IMR-90 (cell line): ENCODE results near the gene TAAR8. TPM values are rescaled to one million over a fixed set of nuclear protein-coding genes. Genes with fewer than 3 reads are reported as not detected.

ENCODE experiments used
- ATAC-seq: fragments of 200-7000 bp; cut with Tn5 transposase; 2 replicates; pipeline ENCODE4 v1.9.1; 2020; ENCODE audit warnings: low read depth, mild to moderate bottlenecking, moderate library complexity
- BruUV-seq: library from RNA; stranded (reverse); fragments of 400-500 nt; replicated peaks from 2 replicates; lab custom pipeline; 2021; lab: Mats Ljungman, UMichigan
- CTCF ChIA-PET: fragments of 300-600 bp; formaldehyde crosslinking; extraction: SDS; loops from one replicate; lab custom pipeline; 2021; ENCODE audit warnings: antibody characterized with exemption; lab: Yijun Ruan, JAX
- POLR2A ChIA-PET: fragments of 300-600 bp; sonication (Branson Sonifier 250); formaldehyde crosslinking; loops from one replicate; lab custom pipeline; 2022; ENCODE audit warnings: antibody characterized with exemption; ENCODE audit not compliant: unreplicated experiment; lab: Charles Lee
- DNase-seq: peaks from one replicate; pipeline ENCODE4 v3.0.0; 2013
- H2AFZ ChIP-seq: replicated peaks from 2 replicates; pipeline ENCODE3; 2013; ENCODE audit warnings: low read length, mild to moderate bottlenecking; ENCODE audit not compliant: poor library complexity
- H2AK5ac ChIP-seq: 2 replicates; pipeline ENCODE4 v1.6.1; 2013; ENCODE audit warnings: low read depth, low read length, inconsistent platforms
- H2AK9ac ChIP-seq: replicated peaks from 2 replicates; pipeline ENCODE3; 2013; ENCODE audit warnings: mild to moderate bottlenecking, low read depth, low read length, moderate library complexity; ENCODE audit not compliant: poor library complexity
- H2BK120ac ChIP-seq: 2 replicates; pipeline ENCODE4 v1.6.1; 2013; ENCODE audit warnings: low read depth, low read length, inconsistent platforms
- H2BK15ac ChIP-seq: 3 replicates; pipeline ENCODE4 v1.6.1; 2013; ENCODE audit warnings: low read depth, low read length, inconsistent platforms
- H2BK20ac ChIP-seq: 2 replicates; pipeline ENCODE4 v1.6.1; 2013; ENCODE audit warnings: low read depth, mild to moderate bottlenecking, inconsistent platforms, low read length, moderate library complexity
- H2BK5ac ChIP-seq: 2 replicates; pipeline ENCODE4 v1.6.1; 2013; ENCODE audit warnings: mild to moderate bottlenecking, low read depth, low read length, inconsistent platforms; ENCODE audit not compliant: poor library complexity, severe bottlenecking
- H3K14ac ChIP-seq: replicated peaks from 2 replicates; pipeline ENCODE4 v1.6.1; 2013; ENCODE audit warnings: low read depth, low read length, inconsistent platforms
- H3K18ac ChIP-seq: 2 replicates; pipeline ENCODE4 v1.6.1; 2013; ENCODE audit warnings: low read depth, low read length, control low read depth
- H3K23ac ChIP-seq: 2 replicates; pipeline ENCODE4 v1.6.1; 2013; ENCODE audit warnings: low read depth, low read length, inconsistent platforms
- H3K27ac ChIP-seq: 2 replicates; pipeline ENCODE4 v1.5.1; 2013; ENCODE audit warnings: mild to moderate bottlenecking, control low read depth, low read length; ENCODE audit not compliant: insufficient read depth
- H3K27me3 ChIP-seq: 2 replicates; pipeline ENCODE4 v1.6.1; 2013; ENCODE audit warnings: low read length; ENCODE audit not compliant: control insufficient read depth, insufficient read depth
- H3K36me3 ChIP-seq: 2 replicates; pipeline ENCODE4 v1.6.1; 2013; ENCODE audit warnings: low read length, mixed read lengths; ENCODE audit not compliant: control insufficient read depth, insufficient read depth
- H3K4ac ChIP-seq: 2 replicates; pipeline ENCODE4 v1.6.1; 2013; ENCODE audit warnings: low read depth, low read length, inconsistent platforms
- H3K4me1 ChIP-seq: 2 replicates; pipeline ENCODE4 v1.6.1; 2013; ENCODE audit warnings: low read length, mixed read lengths; ENCODE audit not compliant: control insufficient read depth, insufficient read depth
- H3K4me2 ChIP-seq: 2 replicates; pipeline ENCODE4 v1.6.1; 2013; ENCODE audit warnings: low read depth, mild to moderate bottlenecking, control low read depth, low read length, moderate library complexity
- H3K4me3 ChIP-seq: 2 replicates; pipeline ENCODE4 v1.5.1; 2013; ENCODE audit warnings: low read depth, mild to moderate bottlenecking, control low read depth, low read length, moderate library complexity; ENCODE audit not compliant: insufficient read depth
- H3K56ac ChIP-seq: 2 replicates; pipeline ENCODE4 v1.6.1; 2013; ENCODE audit warnings: low read length, inconsistent platforms; ENCODE audit not compliant: insufficient read depth; ENCODE audit errors: extremely low read depth
- H3K79me1 ChIP-seq, 2 experiments: 2 replicates each; pipeline ENCODE4 v1.6.1; 2013; ENCODE audit warnings: low read length in 2 of 2, inconsistent platforms in 1 of 2, low read depth in 1 of 2
- H3K9ac ChIP-seq: 2 replicates; pipeline ENCODE4 v1.6.1; 2013; ENCODE audit warnings: low read depth, low read length, control low read depth
- H3K9me1 ChIP-seq: 2 replicates; pipeline ENCODE4 v1.6.1; 2013; ENCODE audit warnings: low read length, inconsistent platforms; ENCODE audit not compliant: insufficient read depth
- H3K9me3 ChIP-seq: 2 replicates; pipeline ENCODE4 v1.6.1; 2013; ENCODE audit warnings: low read length; ENCODE audit not compliant: control insufficient read depth, insufficient read depth
- H4K20me1 ChIP-seq: 2 replicates; pipeline ENCODE4 v1.6.1; 2013; ENCODE audit warnings: low read length, inconsistent platforms; ENCODE audit not compliant: insufficient read depth
- H4K5ac ChIP-seq: 2 replicates; pipeline ENCODE4 v1.6.1; 2013; ENCODE audit warnings: mild to moderate bottlenecking, low read depth, low read length, control low read depth
- H4K8ac ChIP-seq, 2 experiments: 2 replicates each; pipeline ENCODE4 v1.6.1; 2013; ENCODE audit warnings: low read depth in 2 of 2, low read length in 2 of 2, control low read depth in 1 of 2, inconsistent platforms in 1 of 2
- H4K91ac ChIP-seq: 2 replicates; pipeline ENCODE4 v1.6.1; 2013; ENCODE audit warnings: low read depth, low read length, inconsistent platforms; ENCODE audit not compliant: insufficient read depth
- BHLHE40 ChIP-seq: fragments of 150-350 bp; IDR thresholded peaks from 2 replicates; pipeline ENCODE4 v1.6.1; 2016; ENCODE audit warnings: mild to moderate bottlenecking, low read depth, low read length
- CEBPB ChIP-seq: IDR thresholded peaks from 2 replicates; pipeline ENCODE4 v1.6.1; 2012; ENCODE audit warnings: low read depth, low read length, improper control_type of control experiment
- CHD1 ChIP-seq: IDR thresholded peaks from 2 replicates; pipeline ENCODE4 v1.6.1; 2012; ENCODE audit warnings: low read depth, low read length, improper control_type of control experiment
- FOS ChIP-seq: fragments of 150-350 bp; IDR thresholded peaks from 2 replicates; pipeline ENCODE4 v1.6.1; 2016; ENCODE audit warnings: low read depth, low read length
- MAFK ChIP-seq: IDR thresholded peaks from 2 replicates; pipeline ENCODE4 v1.6.1; 2012; ENCODE audit warnings: low read depth, low read length, improper control_type of control experiment
- MAZ ChIP-seq: IDR thresholded peaks from 2 replicates; pipeline ENCODE4 v1.6.1; 2012; ENCODE audit warnings: low read depth, mild to moderate bottlenecking, low read length, improper control_type of control experiment, moderate library complexity, borderline replicate concordance
- MXI1 ChIP-seq: IDR thresholded peaks from 2 replicates; pipeline ENCODE4 v1.6.1; 2012; ENCODE audit warnings: low read depth, mild to moderate bottlenecking, low read length, moderate library complexity, borderline replicate concordance
- NFE2L2 ChIP-seq: fragments of 150-350 bp; IDR thresholded peaks from 2 replicates; pipeline ENCODE4 v1.6.1; 2016; ENCODE audit warnings: low read depth, mild to moderate bottlenecking, low read length
- POLR2A ChIP-seq: IDR thresholded peaks from 2 replicates; pipeline ENCODE4 v1.6.1; 2012; ENCODE audit warnings: mild to moderate bottlenecking, low read depth, low read length
- RAD21 ChIP-seq: IDR thresholded peaks from 2 replicates; pipeline ENCODE4 v1.6.1; 2012; ENCODE audit warnings: low read length, improper control_type of control experiment
- RCOR1 ChIP-seq: IDR thresholded peaks from 2 replicates; pipeline ENCODE4 v1.6.1; 2012; ENCODE audit warnings: mild to moderate bottlenecking, low read length, improper control_type of control experiment; ENCODE audit not compliant: insufficient replicate concordance
- RFX5 ChIP-seq: IDR thresholded peaks from 2 replicates; pipeline ENCODE4 v1.8.0; 2012; ENCODE audit warnings: low read depth, mild to moderate bottlenecking, low read length, moderate library complexity
- SMC3 ChIP-seq: fragments of 150-350 bp; IDR thresholded peaks from 2 replicates; pipeline ENCODE4 v1.6.1; 2016; ENCODE audit warnings: low read depth, mild to moderate bottlenecking, antibody characterized with exemption, low read length, moderate library complexity
- WGBS, 2 experiments: methylation state at CpG; one replicate each; pipeline versions ENCODE4 v1.1.5 to v1.1.7; 2013; ENCODE audit warnings: missing lambda C conversion rate in 2 of 2; ENCODE audit not compliant: insufficient read length in 1 of 2; ENCODE audit errors: extremely low coverage in 2 of 2; 5-methylcytosine and 5-hydroxymethylcytosine counted together
- dilution Hi-C: fragments of 300-500 bp; cut with HindIII; formaldehyde crosslinking; loops from one replicate; pipeline ENCODE4 v1.14.3; 2018; ENCODE audit warnings: low sequenced_read_pairs; ENCODE audit not compliant: unreplicated experiment
- in situ Hi-C: fragments of 300-500 bp; cut with MboI; formaldehyde crosslinking; loops from 3 replicates; pipeline ENCODE4 v1.14.3; 2019; ENCODE audit warnings: low sequenced_read_pairs, inconsistent platforms, mixed read lengths
- intact Hi-C: fragments of 100-400 bp; cut with micrococcal nuclease; formaldehyde crosslinking; loops from 2 replicates; pipeline ENCODE4 v1.10.0; 2022
- polyA plus RNA-seq, 3 experiments: library from polyadenylated mRNA; depleted of rRNA; stranded (reverse); fragments of >200 nt; gene quantifications; 2 replicates each; pipeline ENCODE4 v1.2.3, GENCODE V29; 2012; ENCODE audit warnings: low replicate concordance in 1 of 3
- total RNA-seq: library from RNA; depleted of rRNA; stranded (reverse); fragments of >200 nt; gene quantifications from 2 replicates; pipeline ENCODE4 v1.2.3, GENCODE V29; 2012
- TF ChIP-seq, protein P1 (sequence below): fragments of 150-350 bp; IDR thresholded peaks from 2 replicates; pipeline ENCODE4 v1.6.1; 2017; ENCODE audit warnings: mild to moderate bottlenecking, antibody characterized with exemption, low read length, low read depth
- TF ChIP-seq, protein P2 (sequence below): fragments of 150-350 bp; IDR thresholded peaks from 2 replicates; pipeline ENCODE4 v1.6.1; 2016; ENCODE audit warnings: low read depth, mild to moderate bottlenecking, low read length, moderate library complexity, borderline replicate concordance
- TF ChIP-seq, protein P3 (sequence below): conservative IDR thresholded peaks from 2 replicates; pipeline ENCODE4 v1.5.1; 2012; ENCODE audit warnings: mild to moderate bottlenecking, low read depth, low read length, improper control_type of control experiment

TAAR8 gene
- total and polyA plus RNA-seq, 2 of the 4 experiments (the other 2 are of a cell fraction), result not detected

DNA sequence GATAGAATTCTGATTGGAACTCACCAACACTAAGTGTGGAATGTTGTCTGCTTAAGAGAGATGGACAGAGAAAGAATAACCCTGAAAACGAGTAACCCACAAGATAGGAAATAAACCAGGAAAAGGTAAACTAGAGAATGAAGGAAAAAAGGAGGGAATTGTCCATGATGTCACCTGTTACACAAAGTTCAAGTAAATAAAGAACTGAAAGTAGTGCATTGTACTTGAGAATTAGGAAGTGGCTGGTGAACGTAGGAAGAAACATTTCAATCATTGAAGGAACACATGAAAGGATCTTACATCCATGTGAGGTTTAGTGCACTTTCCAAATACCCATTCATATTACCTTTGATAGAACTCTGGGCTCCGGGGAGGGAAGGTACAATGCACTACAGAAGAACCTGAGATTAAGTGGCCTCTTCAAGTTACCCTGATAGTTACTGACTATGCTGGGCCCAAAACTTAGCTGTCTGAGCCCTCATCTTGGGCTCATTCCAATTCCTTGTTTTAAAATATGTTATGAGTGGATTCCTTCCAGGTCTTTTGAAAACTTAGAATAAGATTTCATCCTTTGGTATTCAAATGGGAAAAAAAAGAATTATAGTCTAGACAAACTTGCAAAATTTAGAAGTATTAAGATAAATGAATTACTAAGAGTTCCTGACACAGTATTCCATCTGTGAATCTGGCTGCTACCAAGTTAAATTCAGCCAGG is 38.5 kb upstream of the TAAR8 start:
- H3K9me3 ChIP-seq, result no peaks in the 10 kb centered on the region
- H3K4me1 ChIP-seq, result peaks cover 4% of the 10 kb centered on the region
- WGBS, 2 experiments, result no CpG with 5 or more reads among the region's 3 CpGs
- no peak overlapping the region for H4K91ac ChIP-seq
- no peak overlapping the region for H4K5ac ChIP-seq
- ChIA-PET POLR2A (no interaction called here), CTCF (interaction anchor here (0.9 kb wide), 1 partner anchor 234 kb away, joined by 3 read pairs; no protein-coding TSS in a partner anchor)
- no peak overlapping the region for H2BK15ac ChIP-seq
- peaks cover 8 to 26% of the 10 kb centered on the region in 2 experiments; a peak in 2 of 4 replicates for H3K79me1 ChIP-seq
- H2AFZ ChIP-seq, result no peak overlapping the region
- intact Hi-C loops, result no loop called here
- H3K4ac ChIP-seq, result no peak overlapping the region
- no peak overlapping the region for H3K27ac ChIP-seq
- no peaks in the 10 kb centered on the region for H3K36me3 ChIP-seq
- no peak overlapping the region for H3K4me3 ChIP-seq
- H2AK9ac ChIP-seq, result no peak overlapping the region
- H3K56ac ChIP-seq, result no peak overlapping the region
- H3K14ac ChIP-seq, result no peak overlapping the region
- no peak overlapping the region for H3K4me2 ChIP-seq
- H2BK5ac ChIP-seq, result no peak overlapping the region
- H2AK5ac ChIP-seq, result no peak overlapping the region
- no peak overlapping the region for H3K23ac ChIP-seq
- no peak overlapping the region for H4K8ac ChIP-seq
- no peaks in the 10 kb centered on the region for H3K9me1 ChIP-seq
- no peak overlapping the region for H3K18ac ChIP-seq
- H2BK120ac ChIP-seq, result no peak overlapping the region
- TF ChIP-seq, protein P1, sequence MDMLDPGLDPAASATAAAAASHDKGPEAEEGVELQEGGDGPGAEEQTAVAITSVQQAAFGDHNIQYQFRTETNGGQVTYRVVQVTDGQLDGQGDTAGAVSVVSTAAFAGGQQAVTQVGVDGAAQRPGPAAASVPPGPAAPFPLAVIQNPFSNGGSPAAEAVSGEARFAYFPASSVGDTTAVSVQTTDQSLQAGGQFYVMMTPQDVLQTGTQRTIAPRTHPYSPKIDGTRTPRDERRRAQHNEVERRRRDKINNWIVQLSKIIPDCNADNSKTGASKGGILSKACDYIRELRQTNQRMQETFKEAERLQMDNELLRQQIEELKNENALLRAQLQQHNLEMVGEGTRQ, result no peak
- TF ChIP-seq MXI1, result no peak
- TF ChIP-seq MAZ, result no peak
- TF ChIP-seq, protein P2, sequence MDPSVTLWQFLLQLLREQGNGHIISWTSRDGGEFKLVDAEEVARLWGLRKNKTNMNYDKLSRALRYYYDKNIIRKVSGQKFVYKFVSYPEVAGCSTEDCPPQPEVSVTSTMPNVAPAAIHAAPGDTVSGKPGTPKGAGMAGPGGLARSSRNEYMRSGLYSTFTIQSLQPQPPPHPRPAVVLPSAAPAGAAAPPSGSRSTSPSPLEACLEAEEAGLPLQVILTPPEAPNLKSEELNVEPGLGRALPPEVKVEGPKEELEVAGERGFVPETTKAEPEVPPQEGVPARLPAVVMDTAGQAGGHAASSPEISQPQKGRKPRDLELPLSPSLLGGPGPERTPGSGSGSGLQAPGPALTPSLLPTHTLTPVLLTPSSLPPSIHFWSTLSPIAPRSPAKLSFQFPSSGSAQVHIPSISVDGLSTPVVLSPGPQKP, result no peak
- no peak for TF ChIP-seq CHD1
- no peak for TF ChIP-seq POLR2A
- no peak for TF ChIP-seq FOS
- TF ChIP-seq NFE2L2, result no peak
- TF ChIP-seq SMC3, result no peak
- TF ChIP-seq, protein P3, sequence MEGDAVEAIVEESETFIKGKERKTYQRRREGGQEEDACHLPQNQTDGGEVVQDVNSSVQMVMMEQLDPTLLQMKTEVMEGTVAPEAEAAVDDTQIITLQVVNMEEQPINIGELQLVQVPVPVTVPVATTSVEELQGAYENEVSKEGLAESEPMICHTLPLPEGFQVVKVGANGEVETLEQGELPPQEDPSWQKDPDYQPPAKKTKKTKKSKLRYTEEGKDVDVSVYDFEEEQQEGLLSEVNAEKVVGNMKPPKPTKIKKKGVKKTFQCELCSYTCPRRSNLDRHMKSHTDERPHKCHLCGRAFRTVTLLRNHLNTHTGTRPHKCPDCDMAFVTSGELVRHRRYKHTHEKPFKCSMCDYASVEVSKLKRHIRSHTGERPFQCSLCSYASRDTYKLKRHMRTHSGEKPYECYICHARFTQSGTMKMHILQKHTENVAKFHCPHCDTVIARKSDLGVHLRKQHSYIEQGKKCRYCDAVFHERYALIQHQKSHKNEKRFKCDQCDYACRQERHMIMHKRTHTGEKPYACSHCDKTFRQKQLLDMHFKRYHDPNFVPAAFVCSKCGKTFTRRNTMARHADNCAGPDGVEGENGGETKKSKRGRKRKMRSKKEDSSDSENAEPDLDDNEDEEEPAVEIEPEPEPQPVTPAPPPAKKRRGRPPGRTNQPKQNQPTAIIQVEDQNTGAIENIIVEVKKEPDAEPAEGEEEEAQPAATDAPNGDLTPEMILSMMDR, result no peak
- no peak for TF ChIP-seq RFX5
- TF ChIP-seq RCOR1, result no peak
- TF ChIP-seq BHLHE40, result no peak
- no peak for TF ChIP-seq CEBPB
- no peak for TF ChIP-seq RAD21
- TF ChIP-seq MAFK, result no peak
- H3K27me3 ChIP-seq, result peaks cover 14% of the 10 kb centered on the region
- H2BK20ac ChIP-seq, result no peak overlapping the region
- BruUV-seq, result no TSS peak
- no peak overlapping the region for H3K9ac ChIP-seq
- dilution Hi-C loops, result no loop called here
- in situ Hi-C loops, result no loop called here
- peaks cover 18% of the 10 kb centered on the region; the same call in 1 of the 2 replicates for H4K20me1 ChIP-seq
- no peak for ATAC-seq
- DNase-seq, result no peak
